ENCODE measurements around the gene TSPEAR.
"Not testable (repeated sequence)": the region's sequence is repeated elsewhere in the genome, so short reads cannot be mapped to it uniquely, and the experiment has no call there.

DNA sequence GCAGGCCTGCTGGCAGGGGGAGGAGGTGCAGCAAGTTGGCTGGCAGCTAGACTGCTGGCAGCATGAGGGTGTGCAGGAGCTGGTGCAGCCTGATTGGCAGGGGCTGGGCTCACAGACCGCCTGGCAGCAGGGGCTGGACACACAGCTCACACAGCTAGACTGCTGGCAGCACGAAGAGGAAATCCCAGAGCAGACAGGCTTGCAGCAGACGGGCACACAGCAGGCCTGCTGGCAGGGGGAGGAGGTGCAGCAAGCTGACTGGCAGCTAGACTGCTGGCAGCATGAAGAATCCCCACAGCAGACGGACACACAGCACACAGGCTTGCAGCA lies 119.6 kb downstream of the TSPEAR start:
- TF ChIP-seq POLR2AphosphoS5, POLR2A, TAF1 (IDR thresholded peaks at IDR 0.05; ENCODE audit: low read depth, low read length): not testable (repeated sequence)
